SU-DHL-6 (cell line): Measurements from ENCODE around the gene MINDY1.

Source experiments
- H2AFZ ChIP-seq: fragments of 200-600 bp; sonication (generic); 2 replicates; pipeline ENCODE4 v1.6.1; 2014; ENCODE audit warnings: low read depth, mild to moderate bottlenecking, moderate library complexity, mixed read lengths, antibody characterized with exemption, low read length; ENCODE audit not compliant: severe bottlenecking
- H3F3A ChIP-seq: fragments of 200-600 bp; shearing (Covaris generic); 2 replicates; pipeline ENCODE4 v1.6.0; 2016; ENCODE audit warnings: antibody characterized with exemption, mild to moderate bottlenecking; ENCODE audit not compliant: insufficient read depth
- H3K27ac ChIP-seq: fragments of 200-600 bp; sonication (generic); 2 replicates; pipeline ENCODE4 v1.5.1; 2016; ENCODE audit warnings: low read depth, mild to moderate bottlenecking, low read length, moderate library complexity, mixed read lengths
- H3K27me3 ChIP-seq: fragments of 200-600 bp; sonication (generic), shearing (Covaris generic); 2 replicates; pipeline ENCODE4 v1.6.0; 2014; ENCODE audit warnings: mild to moderate bottlenecking, low read length
- H3K36me3 ChIP-seq: fragments of 200-600 bp; sonication (generic); 2 replicates; pipeline ENCODE4 v1.6.1; 2014; ENCODE audit warnings: mild to moderate bottlenecking, low read length, mixed read lengths
- H3K4me2 ChIP-seq: fragments of 300-600, 200-600 bp; shearing (Covaris generic), sonication (generic); 2 replicates; pipeline ENCODE4 v1.6.0; 2014; ENCODE audit warnings: low read length, low read depth, mild to moderate bottlenecking; ENCODE audit not compliant: poor library complexity, severe bottlenecking
- H3K4me3 ChIP-seq: fragments of 200-600 bp; sonication (generic); 2 replicates; pipeline ENCODE4 v1.5.1; 2014; ENCODE audit warnings: antibody characterized with exemption, low read length, mild to moderate bottlenecking, mixed read lengths; ENCODE audit not compliant: insufficient read depth, poor library complexity, severe bottlenecking
- H3K79me2 ChIP-seq: fragments of 200-600 bp; sonication (generic); 2 replicates; pipeline ENCODE4 v1.6.1; 2014; ENCODE audit warnings: mild to moderate bottlenecking, low read length, moderate library complexity; ENCODE audit not compliant: insufficient read depth
- H3K9ac ChIP-seq: fragments of 200-600 bp; sonication (generic); 2 replicates; pipeline ENCODE4 v1.7.0; 2014; ENCODE audit warnings: mild to moderate bottlenecking, low read length
- H3K9me2 ChIP-seq: fragments of 200-600 bp; sonication (generic); replicated peaks from 2 replicates; pipeline ENCODE4 v1.6.1; 2014; ENCODE audit warnings: low read length; ENCODE audit not compliant: insufficient read depth
- H3K9me3 ChIP-seq: fragments of 200-600 bp; sonication (generic); 2 replicates; pipeline ENCODE4 v1.6.1; 2014; ENCODE audit warnings: low read length, mixed read lengths; ENCODE audit not compliant: insufficient read depth
- H4K20me1 ChIP-seq: fragments of 200-600 bp; sonication (generic); 2 replicates; pipeline ENCODE4 v1.6.1; 2014; ENCODE audit warnings: low read depth, mild to moderate bottlenecking, antibody characterized with exemption, low read length, moderate library complexity, mixed read lengths
- CTCF ChIP-seq: fragments of 200-600 bp; sonication (generic); IDR thresholded peaks from one replicate; pipeline ENCODE4 v1.5.1; 2017; ENCODE audit warnings: antibody characterized with exemption, mild to moderate bottlenecking, low read length, moderate library complexity; ENCODE audit not compliant: insufficient read depth, poor library complexity, severe bottlenecking
- EZH2phosphoT487 ChIP-seq: fragments of 200-600 bp; sonication (generic), shearing (Covaris generic); conservative IDR thresholded peaks from 2 replicates; pipeline ENCODE4 v1.6.1; 2018; ENCODE audit warnings: mild to moderate bottlenecking, antibody characterized with exemption, low read length, moderate library complexity, mixed read lengths

Gene MINDY1

DNA sequence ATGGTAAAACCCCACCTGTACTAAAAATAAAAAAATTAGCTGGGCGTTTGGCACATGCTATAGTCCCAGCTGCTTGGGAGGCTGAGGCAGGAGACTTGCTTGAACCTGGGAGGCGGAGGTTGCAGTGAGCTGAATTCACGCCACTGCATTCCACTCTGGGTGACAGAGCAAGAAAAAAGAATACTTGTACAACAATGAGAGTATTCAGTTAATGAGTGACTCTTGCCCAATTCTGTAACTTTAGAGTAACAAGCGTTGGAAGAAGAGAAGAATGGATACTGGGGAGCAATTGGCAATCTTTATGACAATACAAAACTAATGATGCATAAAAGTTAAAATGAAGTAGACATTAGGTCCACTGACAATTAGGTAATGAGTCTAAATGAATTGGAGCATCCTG lies 14.1 kb downstream of the MINDY1 start:
- no peaks in the 10 kb centered on the region for H4K20me1 ChIP-seq
- H3K27ac ChIP-seq = no peak overlapping the region
- TF ChIP-seq EZH2phosphoT487 = no peak
- TF ChIP-seq CTCF = no peak
- no peak overlapping the region for H3K4me2 ChIP-seq
- no peak overlapping the region for H3K9ac ChIP-seq
- no peaks in the 10 kb centered on the region for H3K79me2 ChIP-seq
- no peaks in the 10 kb centered on the region for H3K36me3 ChIP-seq
- H3K27me3 ChIP-seq = no peaks in the 10 kb centered on the region
- no peaks in the 10 kb centered on the region for H3K9me2 ChIP-seq
- H3K4me3 ChIP-seq = no peak overlapping the region
- no peaks in the 10 kb centered on the region for H3K9me3 ChIP-seq
- no peaks in the 10 kb centered on the region for H3F3A ChIP-seq
- H2AFZ ChIP-seq = no peak overlapping the region

DNA sequence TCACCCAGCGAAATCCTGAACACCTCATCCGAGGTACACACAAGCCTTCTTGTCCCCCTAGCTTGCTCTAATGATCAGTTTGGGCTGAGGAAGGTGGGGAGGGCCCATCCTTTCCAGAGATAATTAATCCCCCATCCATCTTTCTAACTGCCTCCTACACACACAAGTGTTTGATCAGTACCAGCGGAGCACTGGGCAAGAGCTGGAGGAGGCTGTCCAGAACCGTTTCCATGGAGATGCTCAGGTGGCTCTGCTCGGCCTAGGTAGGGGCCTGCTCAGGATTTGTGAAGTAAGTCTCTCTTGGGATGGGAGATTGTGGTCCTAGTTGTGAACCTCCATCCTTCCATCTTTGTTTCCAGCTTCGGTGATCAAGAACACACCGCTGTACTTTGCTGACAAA lies 18.8 kb downstream of the MINDY1 start:
- H3K9me3 ChIP-seq = no peaks in the 10 kb centered on the region
- H3K4me2 ChIP-seq = no peak overlapping the region
- no peak overlapping the region for H3K9ac ChIP-seq
- H3K36me3 ChIP-seq = no peaks in the 10 kb centered on the region
- TF ChIP-seq CTCF = no peak
- TF ChIP-seq EZH2phosphoT487 = no peak
- H3K27ac ChIP-seq = no peak overlapping the region
- no peak overlapping the region for H2AFZ ChIP-seq
- H4K20me1 ChIP-seq = no peaks in the 10 kb centered on the region
- H3K9me2 ChIP-seq = no peaks in the 10 kb centered on the region
- H3K79me2 ChIP-seq = no peaks in the 10 kb centered on the region
- H3K27me3 ChIP-seq = no peaks in the 10 kb centered on the region
- no peaks in the 10 kb centered on the region for H3F3A ChIP-seq
- no peak overlapping the region for H3K4me3 ChIP-seq

DNA sequence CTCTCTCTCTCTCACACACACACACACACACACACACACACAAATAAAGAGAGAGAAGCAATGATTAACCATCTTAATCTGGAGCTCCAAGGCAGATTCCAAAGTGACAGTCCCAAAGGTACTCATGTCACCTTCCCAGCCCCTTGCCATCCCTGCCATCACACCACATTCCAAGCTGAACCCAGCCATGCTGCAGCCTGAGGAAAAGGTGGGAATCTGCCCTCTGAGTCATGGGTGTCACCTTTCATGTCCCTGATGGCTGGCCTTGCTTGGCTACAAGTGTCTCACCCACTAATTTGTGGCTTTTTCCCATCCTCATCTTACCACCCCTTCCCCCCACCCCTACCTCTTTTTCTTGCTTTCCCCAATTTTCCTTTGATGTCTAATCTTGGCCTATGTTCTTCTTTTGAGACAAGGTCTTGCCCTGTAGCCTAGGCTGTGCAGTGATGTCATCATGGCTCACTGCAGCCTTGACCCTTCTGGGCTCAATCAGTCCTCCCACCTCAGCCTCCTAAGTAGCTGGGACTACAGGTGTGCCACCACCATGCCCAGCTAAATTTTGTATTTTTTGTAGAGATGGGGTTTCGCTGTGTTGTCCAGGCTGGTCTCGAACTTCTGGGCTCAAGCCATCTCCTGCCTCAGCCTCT lies 21.4 kb downstream of the MINDY1 start:
- H3K9me2 ChIP-seq = no peaks in the 10 kb centered on the region
- H3K9me3 ChIP-seq = no peaks in the 10 kb centered on the region
- no peak overlapping the region for H3K9ac ChIP-seq
- no peak overlapping the region for H3K4me3 ChIP-seq
- H3F3A ChIP-seq = no peaks in the 10 kb centered on the region
- TF ChIP-seq CTCF (no peak), EZH2phosphoT487 (no peak)
- H3K27ac ChIP-seq = no peak overlapping the region
- H3K36me3 ChIP-seq = no peaks in the 10 kb centered on the region
- H3K27me3 ChIP-seq = no peaks in the 10 kb centered on the region
- H2AFZ ChIP-seq = no peak overlapping the region
- no peaks in the 10 kb centered on the region for H4K20me1 ChIP-seq
- no peaks in the 10 kb centered on the region for H3K79me2 ChIP-seq
- H3K4me2 ChIP-seq = no peak overlapping the region
